Lung (tissue), 12 donors: Measurements from ENCODE around the gene SMAP1. TPM values are rescaled to one million over a fixed set of nuclear protein-coding genes. Genes with fewer than 3 reads are reported as not detected.

Source experiments
- ATAC-seq: fragments of 200-7000 bp; cut with Tn5 transposase; one replicate; pipeline ENCODE4 v1.9.1; 2020; ENCODE audit warnings: moderate number of reproducible peaks; ENCODE audit not compliant: insufficient read depth, low FRiP score
- DNase-seq, 3 donors: peaks; one replicate each; pipeline ENCODE4 v3.0.0-alpha.2; 2013 to 2017
- H3K27ac ChIP-seq, 2 donors: one replicate each; pipeline ENCODE4 v1.5.1; 2013; ENCODE audit warnings: mild to moderate bottlenecking in 2 of 2, moderate library complexity in 2 of 2, control low read depth in 1 of 2, inconsistent platforms in 1 of 2, low read depth in 1 of 2, low read length in 1 of 2
- H3K27me3 ChIP-seq, 3 donors: one replicate each; pipeline ENCODE4 v1.5.1; 2013; ENCODE audit warnings: low read length in 2 of 3; ENCODE audit not compliant: control insufficient read depth in 3 of 3, insufficient read depth in 3 of 3
- H3K36me3 ChIP-seq, 4 donors: one replicate each; pipeline ENCODE4 v1.5.1; 2013; ENCODE audit warnings: low read length in 4 of 4, mild to moderate bottlenecking in 1 of 4, moderate library complexity in 1 of 4; ENCODE audit not compliant: control insufficient read depth in 4 of 4, insufficient read depth in 4 of 4
- H3K4me1 ChIP-seq, 5 donors: one replicate each; pipeline ENCODE4 v1.5.1; 2013; ENCODE audit warnings: low read length in 5 of 5, mild to moderate bottlenecking in 2 of 5, moderate library complexity in 1 of 5; ENCODE audit not compliant: control insufficient read depth in 5 of 5, insufficient read depth in 5 of 5
- H3K4me3 ChIP-seq: one replicate; pipeline ENCODE4 v1.5.1; 2013; ENCODE audit warnings: mild to moderate bottlenecking, control low read depth, moderate library complexity
- H3K9ac ChIP-seq, 2 donors: one replicate each; pipeline ENCODE4 v1.5.1; 2013; ENCODE audit warnings: low read length in 2 of 2, control low read depth in 1 of 2; ENCODE audit not compliant: insufficient read depth in 1 of 2
- H3K9me3 ChIP-seq, 4 donors: one replicate each; pipeline ENCODE4 v1.5.1; 2013; ENCODE audit warnings: low read length in 3 of 4, mild to moderate bottlenecking in 1 of 4, moderate library complexity in 1 of 4; ENCODE audit not compliant: control insufficient read depth in 4 of 4, insufficient read depth in 3 of 4
- CTCF ChIP-seq: IDR thresholded peaks from 2 replicates; pipeline ENCODE4 v1.5.1; 2012; ENCODE audit warnings: mild to moderate bottlenecking; ENCODE audit errors: control extremely low read depth, extremely low read depth
- WGBS, 2 donors: extraction: QIAGEN DNeasy Blood & Tissue Kit; methylation state at CpG; one replicate each; pipeline ENCODE4 v1.1.7; 2013; 5-methylcytosine and 5-hydroxymethylcytosine counted together
- polyA plus RNA-seq, 2 donors: library from polyadenylated mRNA; stranded (reverse); fragments of 200-250 nt; gene quantifications; one replicate each; pipeline ENCODE4 v1.2.1, GENCODE V29; 2013
- total RNA-seq, 2 donors: library from RNA; depleted of rRNA in 1 of 2; stranded (reverse); fragments of >200 nt in 1 of 2; gene quantifications; one replicate each; pipeline ENCODE4 v1.2.1, GENCODE V29; 2014 to 2021
- donor health status: control.
- donor health status: control.
- donor health status: Bipolar disorder and iron deficiency.
- donor health status: healthy.
- donor health status: DM: yes; HTN: yes; CAD: no.

The SMAP1 gene
- total and polyA plus RNA-seq, 4 donors: 16.5 to 31.8 (median 19.6) TPM

GRCh38 chr6:70819646-70820045, 152.0 kb downstream of the SMAP1 start:
- DNase-seq: no peak

GRCh38 chr6:70820778-70821177, 153.1 kb downstream of the SMAP1 start:
- no peak for TF ChIP-seq CTCF
- ATAC-seq (no peak), DNase-seq (no peak)
- Histone ChIP-seq H3K36me3 (no peaks in the 10 kb centered on the region), H3K4me3 (no peak overlapping the region), H3K9ac (no peak overlapping the region), H3K9me3 (no peaks in the 10 kb centered on the region), H3K4me1 (no peaks in the 10 kb centered on the region), H3K27me3 (no peaks in the 10 kb centered on the region), H3K27ac (no peak overlapping the region)
- 98 to 100% methylated on average over 2 of the region's 2 CpGs for WGBS, 2 donors

More at GRCh38 chr6:70819646-70820045, 152.0 kb downstream of the SMAP1 start:
- ATAC-seq: no peak
- no peaks in the 10 kb centered on the region for H3K9me3 ChIP-seq
- no peak overlapping the region for H3K4me3 ChIP-seq
- H3K27ac ChIP-seq: no peak overlapping the region
- TF ChIP-seq CTCF: no peak
- no peaks in the 10 kb centered on the region for H3K36me3 ChIP-seq
- H3K4me1 ChIP-seq: peaks cover 0 to 6% (median 0%) of the 10 kb centered on the region in 5 donors
- WGBS, 2 donors: 96% methylated on average over 4 of the region's 4 CpGs
- H3K27me3 ChIP-seq: no peaks in the 10 kb centered on the region
- no peak overlapping the region for H3K9ac ChIP-seq

GRCh38 chr6:70821751-70822150, 154.1 kb downstream of the SMAP1 start:
- ATAC-seq: no peak
- no peaks in the 10 kb centered on the region for H3K4me1 ChIP-seq
- no peaks in the 10 kb centered on the region for H3K36me3 ChIP-seq
- no peaks in the 10 kb centered on the region for H3K27me3 ChIP-seq
- no peak overlapping the region for H3K9ac ChIP-seq
- 98 to 99% methylated on average over 2 of the region's 2 CpGs for WGBS, 2 donors
- TF ChIP-seq CTCF: no peak
- H3K4me3 ChIP-seq: no peak overlapping the region
- no peak for DNase-seq
- H3K27ac ChIP-seq: no peak overlapping the region
- H3K9me3 ChIP-seq: no peaks in the 10 kb centered on the region

- Histone ChIP-seq H3K27ac (no peak overlapping the region), H3K9me3 (no peaks in the 10 kb centered on the region), H3K27me3 (no peaks in the 10 kb centered on the region), H3K36me3 (no peaks in the 10 kb centered on the region), H3K9ac (no peak overlapping the region), H3K4me1 (no peaks in the 10 kb centered on the region), H3K4me3 (no peak overlapping the region)
- no peak for DNase-seq
- no peak for ATAC-seq
- no peak for TF ChIP-seq CTCF
- 88 to 95% methylated on average over 1 of the region's 1 CpG for WGBS, 2 donors
These were observed 156.0 kb downstream of the SMAP1 start for GRCh38 chr6:70823651-70824050.
